ENCODE results near the gene ANKDD1A.

ANKDD1A gene

DNA sequence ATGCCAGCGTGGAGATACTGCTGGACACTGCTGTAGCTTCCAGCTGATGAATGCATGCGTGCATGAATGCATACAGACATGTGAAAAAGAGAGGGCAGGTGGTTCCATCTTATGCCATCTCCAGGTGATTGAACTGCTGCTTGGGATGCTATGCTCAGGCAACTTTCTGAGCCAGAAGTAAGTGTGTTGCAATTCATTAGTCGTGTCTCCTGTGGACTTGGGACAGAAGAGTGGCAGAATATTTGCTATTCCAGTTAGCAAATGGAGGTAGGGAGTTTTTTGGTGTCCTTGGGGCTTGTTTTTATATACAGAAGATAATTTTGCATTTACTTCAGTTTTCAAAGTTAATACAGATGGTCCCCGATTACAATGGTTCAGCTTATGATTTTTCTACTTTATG lies 33.3 kb downstream of the ANKDD1A start (continued):
- TF ChIP-seq ZNF121 (tag by site-specific recombination; IDR thresholded peaks at IDR 0.05), result no peak
- no peak for TF ChIP-seq ZFP3 (tag by site-specific recombination; IDR thresholded peaks at IDR 0.05; ENCODE audit: low read depth)
- no peak for TF ChIP-seq ZNF433 (tag by site-specific recombination; IDR thresholded peaks at IDR 0.05; ENCODE audit: low read depth)
- TF ChIP-seq, protein P1, sequence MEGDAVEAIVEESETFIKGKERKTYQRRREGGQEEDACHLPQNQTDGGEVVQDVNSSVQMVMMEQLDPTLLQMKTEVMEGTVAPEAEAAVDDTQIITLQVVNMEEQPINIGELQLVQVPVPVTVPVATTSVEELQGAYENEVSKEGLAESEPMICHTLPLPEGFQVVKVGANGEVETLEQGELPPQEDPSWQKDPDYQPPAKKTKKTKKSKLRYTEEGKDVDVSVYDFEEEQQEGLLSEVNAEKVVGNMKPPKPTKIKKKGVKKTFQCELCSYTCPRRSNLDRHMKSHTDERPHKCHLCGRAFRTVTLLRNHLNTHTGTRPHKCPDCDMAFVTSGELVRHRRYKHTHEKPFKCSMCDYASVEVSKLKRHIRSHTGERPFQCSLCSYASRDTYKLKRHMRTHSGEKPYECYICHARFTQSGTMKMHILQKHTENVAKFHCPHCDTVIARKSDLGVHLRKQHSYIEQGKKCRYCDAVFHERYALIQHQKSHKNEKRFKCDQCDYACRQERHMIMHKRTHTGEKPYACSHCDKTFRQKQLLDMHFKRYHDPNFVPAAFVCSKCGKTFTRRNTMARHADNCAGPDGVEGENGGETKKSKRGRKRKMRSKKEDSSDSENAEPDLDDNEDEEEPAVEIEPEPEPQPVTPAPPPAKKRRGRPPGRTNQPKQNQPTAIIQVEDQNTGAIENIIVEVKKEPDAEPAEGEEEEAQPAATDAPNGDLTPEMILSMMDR (tag by site-specific recombination; IDR thresholded peaks at IDR 0.05), result no peak
- no peak for TF ChIP-seq TCF7L2 (IDR thresholded peaks at IDR 0.05; ENCODE audit: borderline replicate concordance, low read depth, low read length)
- TF ChIP-seq ZNF248 (tag by site-specific recombination; IDR thresholded peaks at IDR 0.05), result no peak
- no peak for TF ChIP-seq HOXA7 (CRISPR knock-in tag; IDR thresholded peaks at IDR 0.05; ENCODE audit: borderline replicate concordance)

- CTCF ChIA-PET, result no interaction called here
- TF ChIP-seq ZBTB8A (tag by site-specific recombination; IDR thresholded peaks at IDR 0.05), result no peak
- no peak for TF ChIP-seq ZNF24 (tag by site-specific recombination; IDR thresholded peaks at IDR 0.05)
- no peak for TF ChIP-seq TSHZ1 (tag by site-specific recombination; IDR thresholded peaks at IDR 0.05; ENCODE audit: borderline replicate concordance)
- no peak for TF ChIP-seq ZNF157 (tag by site-specific recombination; IDR thresholded peaks at IDR 0.05)
- TF ChIP-seq WT1 (tag by site-specific recombination; IDR thresholded peaks at IDR 0.05), result no peak
- no peak for TF ChIP-seq PRDM4 (tag by site-specific recombination; IDR thresholded peaks at IDR 0.05)
- no peak for TF ChIP-seq ZFP69B (tag by site-specific recombination; IDR thresholded peaks at IDR 0.05)
- TF ChIP-seq, protein P2, sequence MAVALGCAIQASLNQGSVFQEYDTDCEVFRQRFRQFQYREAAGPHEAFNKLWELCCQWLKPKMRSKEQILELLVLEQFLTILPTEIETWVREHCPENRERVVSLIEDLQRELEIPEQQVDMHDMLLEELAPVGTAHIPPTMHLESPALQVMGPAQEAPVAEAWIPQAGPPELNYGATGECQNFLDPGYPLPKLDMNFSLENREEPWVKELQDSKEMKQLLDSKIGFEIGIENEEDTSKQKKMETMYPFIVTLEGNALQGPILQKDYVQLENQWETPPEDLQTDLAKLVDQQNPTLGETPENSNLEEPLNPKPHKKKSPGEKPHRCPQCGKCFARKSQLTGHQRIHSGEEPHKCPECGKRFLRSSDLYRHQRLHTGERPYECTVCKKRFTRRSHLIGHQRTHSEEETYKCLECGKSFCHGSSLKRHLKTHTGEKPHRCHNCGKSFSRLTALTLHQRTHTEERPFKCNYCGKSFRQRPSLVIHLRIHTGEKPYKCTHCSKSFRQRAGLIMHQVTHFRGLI (tag by site-specific recombination; IDR thresholded peaks at IDR 0.05), result no peak
- no peak for TF ChIP-seq MEIS1 (CRISPR knock-in tag; IDR thresholded peaks at IDR 0.05; ENCODE audit: borderline replicate concordance)
- TF ChIP-seq GLIS1 (tag by site-specific recombination; IDR thresholded peaks at IDR 0.05), result no peak
- TF ChIP-seq, protein P3, sequence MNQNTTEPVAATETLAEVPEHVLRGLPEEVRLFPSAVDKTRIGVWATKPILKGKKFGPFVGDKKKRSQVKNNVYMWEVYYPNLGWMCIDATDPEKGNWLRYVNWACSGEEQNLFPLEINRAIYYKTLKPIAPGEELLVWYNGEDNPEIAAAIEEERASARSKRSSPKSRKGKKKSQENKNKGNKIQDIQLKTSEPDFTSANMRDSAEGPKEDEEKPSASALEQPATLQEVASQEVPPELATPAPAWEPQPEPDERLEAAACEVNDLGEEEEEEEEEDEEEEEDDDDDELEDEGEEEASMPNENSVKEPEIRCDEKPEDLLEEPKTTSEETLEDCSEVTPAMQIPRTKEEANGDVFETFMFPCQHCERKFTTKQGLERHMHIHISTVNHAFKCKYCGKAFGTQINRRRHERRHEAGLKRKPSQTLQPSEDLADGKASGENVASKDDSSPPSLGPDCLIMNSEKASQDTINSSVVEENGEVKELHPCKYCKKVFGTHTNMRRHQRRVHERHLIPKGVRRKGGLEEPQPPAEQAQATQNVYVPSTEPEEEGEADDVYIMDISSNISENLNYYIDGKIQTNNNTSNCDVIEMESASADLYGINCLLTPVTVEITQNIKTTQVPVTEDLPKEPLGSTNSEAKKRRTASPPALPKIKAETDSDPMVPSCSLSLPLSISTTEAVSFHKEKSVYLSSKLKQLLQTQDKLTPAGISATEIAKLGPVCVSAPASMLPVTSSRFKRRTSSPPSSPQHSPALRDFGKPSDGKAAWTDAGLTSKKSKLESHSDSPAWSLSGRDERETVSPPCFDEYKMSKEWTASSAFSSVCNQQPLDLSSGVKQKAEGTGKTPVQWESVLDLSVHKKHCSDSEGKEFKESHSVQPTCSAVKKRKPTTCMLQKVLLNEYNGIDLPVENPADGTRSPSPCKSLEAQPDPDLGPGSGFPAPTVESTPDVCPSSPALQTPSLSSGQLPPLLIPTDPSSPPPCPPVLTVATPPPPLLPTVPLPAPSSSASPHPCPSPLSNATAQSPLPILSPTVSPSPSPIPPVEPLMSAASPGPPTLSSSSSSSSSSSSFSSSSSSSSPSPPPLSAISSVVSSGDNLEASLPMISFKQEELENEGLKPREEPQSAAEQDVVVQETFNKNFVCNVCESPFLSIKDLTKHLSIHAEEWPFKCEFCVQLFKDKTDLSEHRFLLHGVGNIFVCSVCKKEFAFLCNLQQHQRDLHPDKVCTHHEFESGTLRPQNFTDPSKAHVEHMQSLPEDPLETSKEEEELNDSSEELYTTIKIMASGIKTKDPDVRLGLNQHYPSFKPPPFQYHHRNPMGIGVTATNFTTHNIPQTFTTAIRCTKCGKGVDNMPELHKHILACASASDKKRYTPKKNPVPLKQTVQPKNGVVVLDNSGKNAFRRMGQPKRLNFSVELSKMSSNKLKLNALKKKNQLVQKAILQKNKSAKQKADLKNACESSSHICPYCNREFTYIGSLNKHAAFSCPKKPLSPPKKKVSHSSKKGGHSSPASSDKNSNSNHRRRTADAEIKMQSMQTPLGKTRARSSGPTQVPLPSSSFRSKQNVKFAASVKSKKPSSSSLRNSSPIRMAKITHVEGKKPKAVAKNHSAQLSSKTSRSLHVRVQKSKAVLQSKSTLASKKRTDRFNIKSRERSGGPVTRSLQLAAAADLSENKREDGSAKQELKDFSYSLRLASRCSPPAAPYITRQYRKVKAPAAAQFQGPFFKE (tag by site-specific recombination; IDR thresholded peaks at IDR 0.05; ENCODE audit: borderline replicate concordance), result no peak
- TF ChIP-seq ZNF140 (tag by site-specific recombination; IDR thresholded peaks at IDR 0.05), result no peak
- no peak for TF ChIP-seq MZF1 (tag by site-specific recombination; IDR thresholded peaks at IDR 0.05; ENCODE audit: borderline replicate concordance)
- TF ChIP-seq YY1 (tag by site-specific recombination; IDR thresholded peaks at IDR 0.05), result no peak
- POLR2A ChIA-PET, result no interaction called here
- Histone ChIP-seq H3K36me3 (ENCODE audit: control insufficient read depth in 2 of 2, insufficient read depth in 1 of 2, low read length in 2 of 2) (no peaks in the 10 kb centered on the region), H3K4me1 (ENCODE audit: control insufficient read depth, insufficient read depth, low read length) (no peaks in the 10 kb centered on the region), H3K4me3 (ENCODE audit: low read depth, low read length) (no peak overlapping the region), H3K9me3 (ENCODE audit: control insufficient read depth, insufficient read depth, low read depth, low read length) (no peaks in the 10 kb centered on the region), H3K27ac (ENCODE audit: extremely low read depth, low read depth, low read length) (no peak overlapping the region)
Measured at GRCh38 chr15:64947211-64947610, 35.5 kb downstream of the ANKDD1A start.

Measured in HEK293 (cell line).